Testis (tissue), 3 donors: ENCODE measurements around the gene BICRAL. TPM values are rescaled to one million over a fixed set of nuclear protein-coding genes. Genes with fewer than 3 reads are reported as not detected.

Experiments
- DNase-seq: peaks from one replicate; pipeline ENCODE4 v3.0.0-alpha.2; 2019
- H3K27ac ChIP-seq, 2 donors: fragments of 200-600 bp; sonication (generic); one replicate each; pipeline ENCODE4 v1.5.1; 2019
- H3K27me3 ChIP-seq: fragments of 200-600 bp; sonication (generic); one replicate; pipeline ENCODE4 v1.5.1; 2019
- H3K36me3 ChIP-seq: fragments of 200-600 bp; sonication (generic); one replicate; pipeline ENCODE4 v1.5.1; 2017; ENCODE audit warnings: low read depth; ENCODE audit errors: missing control alignments
- H3K4me1 ChIP-seq: fragments of 200-600 bp; sonication (generic); one replicate; pipeline ENCODE4 v1.5.1; 2019
- H3K4me3 ChIP-seq, 2 donors: fragments of 200-600 bp; sonication (generic); one replicate each; pipeline ENCODE4 v1.5.1; 2017 to 2019
- H3K9me3 ChIP-seq: fragments of 200-600 bp; sonication (generic); one replicate; pipeline ENCODE4 v1.5.1; 2017
- CTCF ChIP-seq, 3 experiments: fragments of 450-650 bp in 2 of 3; fragments of 200-600 bp in 1 of 3; sonication (generic) in 1 of 3; IDR thresholded peaks; one replicate each; pipeline ENCODE4 v1.5.1; 2016 to 2019; ENCODE audit warnings: antibody characterized with exemption in 3 of 3, mild to moderate bottlenecking in 2 of 3, moderate library complexity in 1 of 3
- POLR2A ChIP-seq: fragments of 450-650 bp; IDR thresholded peaks from one replicate; pipeline ENCODE4 v1.6.1; 2017; ENCODE audit warnings: antibody characterized with exemption, mild to moderate bottlenecking, moderate library complexity
- WGBS, 2 donors: methylation state at CpG; one replicate each; pipeline ENCODE4 v1.1.5; 2018; 5-methylcytosine and 5-hydroxymethylcytosine counted together
- intact Hi-C: fragments of 100-400 bp; cut with DNase I; formaldehyde crosslinking; loops from one replicate; pipeline ENCODE4 v1.15.1; 2023; ENCODE audit warnings: low total_unique reads
- polyA plus RNA-seq: library from polyadenylated mRNA; stranded (reverse); fragments of 350-450 nt; fragmentation: Illumina TruSeq; extraction: RNeasy Lipid Tissue Mini Kit (QIAGEN cat#74804); gene quantifications from one replicate; pipeline ENCODE4 v1.2.3, GENCODE V29; 2014; ENCODE audit warnings: low read depth, low replicate concordance; ENCODE audit not compliant: insufficient read depth
- total RNA-seq, 2 donors: library from RNA; depleted of rRNA; stranded (reverse); fragments of >200 nt; gene quantifications; one replicate each; pipeline ENCODE4 v1.2.3, GENCODE V29; 2016

Gene BICRAL
- total and polyA plus RNA-seq, 3 donors from 2014 or later = 12.5 to 21.1 (median 20.4) TPM

- H3K36me3 ChIP-seq = no peaks in the 10 kb centered on the region
- TF ChIP-seq POLR2A = no peak
- no peak for TF ChIP-seq CTCF (IDR thresholded peaks at IDR 0.05)
- no peaks in the 10 kb centered on the region for H3K27me3 ChIP-seq
- peak; percentile 27 for DNase-seq
- no peaks in the 10 kb centered on the region for H3K9me3 ChIP-seq
- peak overlapping the region; percentile 72 to 78 for H3K27ac ChIP-seq
- whole genome bisulfite sequencing, 2 donors = 41 to 56% methylated on average over 10 of the region's 10 CpGs
- H3K4me3 ChIP-seq = no peak overlapping the region
- peaks cover 10% of the 10 kb centered on the region for H3K4me1 ChIP-seq
- intact Hi-C loops = no loop called here
Observed at GRCh38 chr6:42820512-42821340, 38.9 kb downstream of the BICRAL start.

- no peaks in the 10 kb centered on the region for H3K27me3 ChIP-seq
- no peak for TF ChIP-seq POLR2A
- no peak for TF ChIP-seq CTCF (IDR thresholded peaks at IDR 0.05)
- peaks cover 10% of the 10 kb centered on the region for H3K4me1 ChIP-seq
- intact Hi-C loops = no loop called here
- no peak overlapping the region for H3K4me3 ChIP-seq
- H3K27ac ChIP-seq = peak overlapping the region; percentile 72 to 78
- 48 to 62% methylated on average over 3 of the region's 3 CpGs for WGBS, 2 donors
- no peaks in the 10 kb centered on the region for H3K9me3 ChIP-seq
- DNase-seq = no peak
- H3K36me3 ChIP-seq = no peaks in the 10 kb centered on the region
Observed at GRCh38 chr6:42821341-42821668, 39.5 kb downstream of the BICRAL start.

- Histone ChIP-seq H3K27ac (peak overlapping the region in 1 of 2 donors; percentile 78), H3K9me3 (no peaks in the 10 kb centered on the region), H3K4me3 (no peak overlapping the region), H3K36me3 (no peaks in the 10 kb centered on the region), H3K27me3 (no peaks in the 10 kb centered on the region), H3K4me1 (peaks cover 10% of the 10 kb centered on the region)
- intact Hi-C loops = no loop called here
- 71 to 73% methylated on average over 2 of the region's 2 CpGs for WGBS, 2 donors
- no peak for DNase-seq
- no peak for TF ChIP-seq POLR2A
- TF ChIP-seq CTCF (IDR thresholded peaks at IDR 0.05) = no peak
Observed at GRCh38 chr6:42821846-42822245, 40.0 kb downstream of the BICRAL start.

GRCh38 chr6:42829561-42830092 is 47.8 kb downstream of the BICRAL start:
- no peaks in the 10 kb centered on the region for H3K36me3 ChIP-seq
- no peaks in the 10 kb centered on the region for H3K9me3 ChIP-seq
- TF ChIP-seq POLR2A (no peak), CTCF (IDR thresholded peaks at IDR 0.05) (no peak)
- no peaks in the 10 kb centered on the region for H3K4me1 ChIP-seq
- intact Hi-C loops = no loop called here
- no peak overlapping the region for H3K27ac ChIP-seq
- H3K4me3 ChIP-seq = no peak overlapping the region
- H3K27me3 ChIP-seq = no peaks in the 10 kb centered on the region
- 97% methylated on average over 5 to 8 of the region's 8 CpGs for WGBS, 2 donors
- no peak for DNase-seq

- no peak for TF ChIP-seq CTCF (IDR thresholded peaks at IDR 0.05)
- TF ChIP-seq POLR2A = no peak
- no peaks in the 10 kb centered on the region for H3K9me3 ChIP-seq
- no peak for DNase-seq
- H3K27me3 ChIP-seq = no peaks in the 10 kb centered on the region
- no peak overlapping the region for H3K27ac ChIP-seq
- no peaks in the 10 kb centered on the region for H3K4me1 ChIP-seq
- intact Hi-C loops = no loop called here
- WGBS, 2 donors = 90 to 92% methylated on average over 3 of the region's 3 CpGs
- no peak overlapping the region for H3K4me3 ChIP-seq
- no peaks in the 10 kb centered on the region for H3K36me3 ChIP-seq
Observed at GRCh38 chr6:42831237-42831636, 49.4 kb downstream of the BICRAL start.
